Activated T-cell treated with anti-CD3 and anti-CD28 coated beads, Interleukin-2, amount 50 U/mL, for 48 hours (primary cell): ENCODE measurements around the gene AJUBA.
A peak's percentile ranks its signal among the peaks of the same experiment; 100 is the strongest.
"Not testable (repeated sequence)": the region's sequence is repeated elsewhere in the genome, so short reads cannot be mapped to it uniquely, and the experiment has no call there.

ENCODE experiments used
- DNase-seq, 2 experiments: peaks; one replicate each; pipeline ENCODE4 v3.0.0-alpha.2; 2020

Gene AJUBA

GRCh38 chr14:23006188-23006534, 23.8 kb upstream of the AJUBA start:
- DNase-seq: no peak

DNA sequence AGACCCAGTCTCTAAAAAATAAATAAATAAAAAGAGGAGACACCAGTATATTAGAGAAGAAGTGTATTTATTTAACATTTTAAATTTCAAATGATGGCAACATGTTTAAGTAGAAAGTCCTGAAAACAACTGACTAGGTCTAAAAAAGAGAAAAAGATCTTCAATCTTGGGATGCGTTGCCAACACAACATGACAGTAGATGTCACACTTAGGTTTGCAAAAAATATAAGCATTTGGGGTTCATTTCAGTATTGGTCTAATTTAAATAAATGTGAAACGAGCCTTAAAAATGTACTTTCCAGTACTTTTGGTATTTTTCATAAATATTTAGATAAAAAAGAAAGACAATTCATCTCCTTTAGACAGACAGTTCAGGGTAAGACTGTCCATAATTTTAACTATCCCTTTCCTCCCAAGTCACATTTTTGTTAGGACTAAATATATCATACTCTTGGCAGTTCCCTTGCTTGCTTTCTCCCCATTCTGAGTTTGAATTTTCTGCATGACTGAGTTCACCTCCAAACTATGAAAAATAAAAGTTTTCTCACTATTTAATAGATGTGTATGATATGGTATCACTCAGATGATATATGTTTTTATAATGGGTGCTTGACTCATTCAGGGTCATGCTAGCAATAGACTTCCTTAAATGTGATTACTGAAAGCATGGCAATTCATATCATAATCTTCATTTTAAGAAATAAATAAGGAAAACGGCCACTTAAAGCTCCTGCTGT, 23.3 kb upstream of the AJUBA start:
- DNase-seq: no peak

- not testable (repeated sequence) for DNase-seq
Measured at GRCh38 chr14:23004274-23004673, 21.9 kb upstream of the AJUBA start.

- no peak for DNase-seq
Measured at GRCh38 chr14:23002592-23002991, 20.2 kb upstream of the AJUBA start.

- DNase-seq: no peak
Measured at GRCh38 chr14:23000860-23001259, 18.5 kb upstream of the AJUBA start.

GRCh38 chr14:22998329-22999012, 16.1 kb upstream of the AJUBA start:
- no peak for DNase-seq

GRCh38 chr14:22997676-22998323, 15.4 kb upstream of the AJUBA start:
- no peak for DNase-seq

- no peak for DNase-seq
Measured at GRCh38 chr14:22996768-22997654, 14.7 kb upstream of the AJUBA start.

DNA sequence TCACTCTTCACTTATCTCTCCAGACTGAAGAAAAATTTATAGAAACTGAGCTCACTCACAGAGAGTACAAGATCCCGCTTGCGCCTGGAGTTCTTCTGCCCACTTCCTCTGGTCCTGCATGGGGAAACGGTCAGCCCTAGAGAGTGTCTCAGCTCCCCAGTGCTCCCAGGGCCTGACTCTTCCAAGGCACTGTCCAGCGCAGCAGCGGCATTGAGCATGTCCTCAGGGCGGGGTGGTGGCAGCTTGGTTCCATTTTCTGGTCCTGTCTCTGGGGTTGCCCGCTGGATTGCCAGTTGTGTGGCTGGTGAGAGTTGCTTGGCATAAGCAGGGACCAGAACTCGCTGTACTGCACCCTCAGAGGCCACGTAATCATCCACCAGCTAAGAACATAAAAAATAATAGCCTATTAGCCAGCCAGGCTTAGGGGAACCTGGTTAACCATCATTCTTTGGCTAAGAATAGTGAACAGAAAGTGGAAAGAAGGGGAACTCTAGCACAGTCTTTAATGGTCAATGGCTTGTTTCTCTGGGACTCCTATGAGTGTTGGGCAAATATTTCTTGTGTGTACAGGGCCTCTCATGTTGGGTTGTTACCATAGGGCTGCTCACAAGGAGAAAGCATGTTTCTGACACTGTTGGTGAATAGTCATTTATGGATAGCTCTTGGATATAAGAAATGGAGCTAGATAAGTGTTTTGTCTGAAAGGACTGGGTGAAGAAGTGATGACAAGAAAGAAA, 13.7 kb upstream of the AJUBA start:
- DNase-seq: no peak

DNA sequence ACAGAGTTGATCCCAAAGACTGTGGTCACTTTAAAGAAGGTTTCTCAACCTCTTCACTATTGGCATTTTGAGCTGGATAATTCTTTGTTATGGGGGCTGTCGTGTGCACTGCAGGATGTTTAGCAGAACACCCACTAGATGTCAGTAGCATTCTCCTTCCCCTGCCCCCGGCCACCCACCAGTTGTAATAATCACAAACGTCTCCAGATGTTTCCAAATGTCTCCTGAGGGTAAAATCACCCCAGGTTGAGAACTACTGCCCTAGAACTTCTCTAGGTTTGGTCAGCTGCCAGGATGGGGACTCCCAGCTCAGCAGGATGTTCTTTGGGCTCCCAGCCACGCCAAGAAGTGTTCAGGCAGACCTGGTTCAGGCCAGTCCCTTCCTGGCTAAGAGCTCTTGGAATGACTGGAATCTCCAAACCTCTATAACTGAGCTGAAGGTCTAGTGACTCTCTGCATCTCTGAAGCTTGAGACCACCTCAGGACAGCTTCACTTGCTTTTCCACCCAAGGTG, 12.5 kb upstream of the AJUBA start:
- peak; percentile 33 to 49 for DNase-seq

DNA sequence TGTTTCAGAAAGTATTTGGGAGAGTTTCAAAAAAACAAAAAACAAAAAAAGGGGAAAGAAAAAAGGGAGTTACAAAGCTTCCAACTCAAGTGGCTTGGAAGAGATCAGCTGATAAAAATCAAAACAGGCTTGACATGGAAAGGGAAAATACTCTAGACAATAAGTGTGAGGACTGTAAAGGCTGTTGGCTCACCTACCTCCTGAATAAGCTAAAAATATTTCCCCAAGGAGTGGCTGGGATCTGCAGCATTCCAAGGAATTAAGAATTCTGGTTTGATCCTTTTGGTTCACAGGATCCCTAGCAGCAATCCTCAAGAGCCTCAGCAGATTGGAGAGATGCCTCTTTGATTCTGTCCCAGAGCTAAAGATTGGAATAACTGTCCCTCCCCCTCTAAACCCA, 11.2 kb upstream of the AJUBA start:
- DNase-seq: no peak

GRCh38 chr14:22991852-22992251, 9.5 kb upstream of the AJUBA start:
- no peak for DNase-seq

DNA sequence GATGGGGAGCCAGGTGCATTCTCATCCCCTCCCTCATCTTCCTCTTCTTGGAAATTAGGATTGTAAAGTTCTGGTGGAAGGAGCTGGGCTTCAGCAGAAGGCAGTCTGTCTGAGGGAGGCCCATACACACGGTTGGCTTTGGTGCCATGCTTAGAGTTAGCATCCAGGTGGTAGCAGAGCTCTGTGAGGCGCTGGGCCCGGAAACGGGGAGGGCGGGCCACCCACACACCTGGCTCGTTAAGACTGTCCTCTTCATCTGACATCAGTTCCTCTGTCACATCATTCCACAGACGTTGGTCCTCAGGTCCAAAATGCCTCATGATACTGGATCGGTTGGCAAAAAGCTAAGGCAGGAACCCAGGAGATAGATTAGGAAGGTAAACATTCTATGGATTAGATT, 4.9 kb upstream of the AJUBA start:
- no peak for DNase-seq

- DNase-seq: peak; percentile 91 to 93
Measured at GRCh38 chr14:22986508-22987054, 4.2 kb upstream of the AJUBA start.

DNA sequence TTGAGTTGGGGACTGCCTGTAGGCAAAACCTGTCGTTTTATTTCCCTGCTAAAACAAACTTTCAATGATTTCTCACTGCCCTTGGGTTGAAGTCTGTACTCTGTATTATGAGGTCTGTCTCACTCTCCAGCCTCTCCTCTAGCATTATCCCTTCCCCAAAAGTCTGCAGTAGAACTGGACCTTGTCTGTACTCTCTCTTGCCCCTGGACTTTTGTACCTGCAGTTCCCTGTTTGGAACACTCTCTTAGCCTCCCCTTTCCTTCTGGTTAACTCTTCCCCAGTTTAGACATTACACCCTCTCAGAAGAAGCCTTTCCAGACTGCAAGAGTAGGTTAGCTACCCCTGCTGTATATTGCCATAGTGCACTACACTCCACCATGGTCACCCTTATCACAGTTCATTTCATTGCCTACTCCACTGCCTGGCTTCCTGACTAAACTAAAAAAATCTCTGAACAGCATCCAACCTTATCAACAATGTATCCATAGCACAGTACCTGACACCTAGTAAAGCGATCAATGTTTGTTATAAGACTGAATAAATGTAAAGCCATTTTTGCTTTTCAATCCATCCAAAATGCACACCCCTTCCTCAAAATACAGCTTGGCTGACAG, 3.6 kb upstream of the AJUBA start:
- no peak for DNase-seq

DNA sequence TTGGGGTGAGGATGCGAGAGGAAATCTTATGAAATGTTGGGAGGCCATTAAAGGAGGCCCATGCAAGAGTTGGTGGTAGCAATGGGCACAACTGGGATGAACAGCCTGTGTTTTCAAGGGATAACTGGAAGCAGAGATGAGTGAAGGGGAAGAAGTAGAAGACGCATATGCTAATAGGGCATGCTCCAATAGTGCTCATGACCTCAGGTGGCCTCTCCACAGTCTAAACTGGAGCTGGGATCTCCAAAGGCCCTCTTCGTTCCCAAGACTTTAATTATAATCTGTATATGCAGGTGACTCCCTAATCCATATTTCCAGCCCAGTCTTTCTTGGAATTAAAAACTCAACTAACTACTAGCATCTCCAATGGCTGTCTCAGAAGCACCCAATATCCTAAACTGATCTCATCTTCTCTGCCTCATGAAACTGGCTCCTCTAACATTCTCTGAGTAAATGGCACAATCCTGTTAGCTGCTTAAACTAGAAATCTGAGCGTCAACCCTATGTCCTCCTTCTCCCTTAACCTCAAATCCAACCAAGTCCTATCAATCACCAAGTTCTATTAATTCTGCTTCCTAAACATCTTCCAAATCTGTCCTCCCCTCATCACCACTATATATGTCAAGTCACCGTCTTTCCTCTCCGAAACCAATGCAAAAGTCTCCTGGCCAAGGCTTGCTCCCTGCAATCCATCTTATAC, 2.8 kb upstream of the AJUBA start:
- no peak for DNase-seq

- DNase-seq: peak in 1 of 2 experiments; percentile 28
Measured at GRCh38 chr14:22981876-22982476, 375 bp downstream of the AJUBA start.

GRCh38 chr14:22981090-22981875, 1.1 kb downstream of the AJUBA start:
- DNase-seq: peak in 1 of 2 experiments; percentile 51

DNA sequence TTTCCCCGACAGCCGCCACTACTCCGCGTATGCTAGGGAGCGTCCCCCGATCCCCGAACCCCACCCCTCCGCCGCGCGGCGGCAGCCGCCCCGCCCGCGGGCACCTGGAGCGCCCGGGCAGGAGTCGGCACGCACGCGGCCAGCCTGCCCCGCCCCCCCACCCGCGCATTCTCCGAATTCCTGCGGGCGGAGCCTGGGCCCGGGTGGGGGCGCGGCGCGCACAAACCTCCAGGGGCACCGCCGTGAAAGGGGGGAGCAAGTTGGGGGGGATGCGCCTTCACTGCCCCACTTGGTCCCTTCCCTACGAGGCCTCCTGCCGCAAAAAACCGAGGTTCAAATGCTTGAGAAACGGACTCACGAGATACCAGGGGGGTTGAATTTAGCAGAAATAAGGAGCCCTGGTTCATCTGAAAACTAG, 1.7 kb downstream of the AJUBA start:
- DNase-seq: peak; percentile 48 to 53
